ENCODE data around the gene SREBF2.

Gene SREBF2

DNA sequence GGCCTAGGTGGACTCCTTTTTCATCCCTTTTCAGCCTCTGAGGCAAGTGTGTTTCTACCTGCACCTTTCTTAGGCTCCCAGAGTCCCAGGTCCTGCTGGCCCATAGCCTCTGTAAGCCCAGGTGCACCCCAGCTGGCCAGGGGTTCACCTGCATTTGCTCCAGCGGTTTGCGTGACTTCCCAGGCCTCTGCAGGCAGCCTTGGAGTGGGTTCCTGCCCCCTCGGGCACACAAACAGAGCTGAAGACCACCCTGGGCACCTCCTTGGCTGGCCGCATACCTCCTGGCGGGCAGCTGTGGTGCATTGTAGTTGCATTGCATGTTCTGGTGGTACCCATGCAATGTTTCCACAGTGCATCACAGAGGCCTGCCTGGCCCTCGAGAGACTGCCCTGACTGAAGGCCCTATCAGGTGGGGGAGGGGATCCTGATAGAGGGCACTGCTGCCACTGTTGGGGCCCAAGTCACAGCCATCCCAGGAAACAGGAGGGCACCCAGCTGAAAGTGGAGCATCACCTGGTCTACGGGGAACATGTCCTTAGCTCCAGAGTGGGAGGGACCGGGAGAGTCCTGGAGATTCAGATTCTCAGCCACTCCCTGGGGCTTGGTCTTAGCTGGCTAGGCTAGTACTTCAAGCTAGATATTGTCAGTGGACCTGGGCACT, 67.9 kb downstream of the SREBF2 start:
- H3K27ac ChIP-seq (ENCODE audit: low read depth, low read length, severe bottlenecking), result no peak overlapping the region
- WGBS, 2 experiments (ENCODE audit: insufficient coverage in 2 of 2), result 94 to 98% methylated on average over 7 to 8 of the region's 8 CpGs
- no peak overlapping the region for H3K4me3 ChIP-seq (ENCODE audit: extremely low read depth, insufficient read depth, low read length, poor library complexity, severe bottlenecking)
- no peaks in the 10 kb centered on the region for H3K9me3 ChIP-seq (ENCODE audit: control insufficient read depth, low read length)
- H3K36me3 ChIP-seq (ENCODE audit: control insufficient read depth, insufficient read depth, low read length), result peaks cover 96% of the 10 kb centered on the region
- no peaks in the 10 kb centered on the region for H3K4me1 ChIP-seq (ENCODE audit: control insufficient read depth, insufficient read depth, low read length, poor library complexity, severe bottlenecking)

DNA sequence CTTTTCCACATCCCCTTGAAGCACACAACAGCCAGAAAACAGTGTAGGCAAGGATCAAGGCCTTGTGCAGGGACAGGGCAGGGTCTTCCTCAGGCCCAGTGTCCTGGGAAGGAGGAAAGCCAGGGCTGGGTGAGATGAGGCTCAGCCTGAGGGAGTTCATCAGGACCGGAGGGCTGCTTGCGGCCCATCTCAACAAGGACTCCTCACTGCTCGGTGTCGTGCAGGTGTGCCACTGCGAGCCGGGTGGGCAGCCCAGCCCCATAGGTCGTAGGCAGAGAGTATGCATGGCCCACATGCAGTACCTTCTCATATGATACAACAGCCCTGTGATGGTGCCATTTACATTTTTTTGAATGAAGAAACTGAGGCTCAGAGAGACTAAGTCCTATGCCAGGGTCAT, 69.1 kb downstream of the SREBF2 start:
- peaks cover 96% of the 10 kb centered on the region for H3K36me3 ChIP-seq (ENCODE audit: control insufficient read depth, insufficient read depth, low read length)
- WGBS, 2 experiments (ENCODE audit: insufficient coverage in 2 of 2), result 95 to 100% methylated on average over 6 of the region's 7 CpGs
- no peaks in the 10 kb centered on the region for H3K4me1 ChIP-seq (ENCODE audit: control insufficient read depth, insufficient read depth, low read length, poor library complexity, severe bottlenecking)
- no peaks in the 10 kb centered on the region for H3K9me3 ChIP-seq (ENCODE audit: control insufficient read depth, low read length)
- H3K4me3 ChIP-seq (ENCODE audit: extremely low read depth, insufficient read depth, low read length, poor library complexity, severe bottlenecking), result no peak overlapping the region
- H3K27ac ChIP-seq (ENCODE audit: low read depth, low read length, severe bottlenecking), result no peak overlapping the region

DNA sequence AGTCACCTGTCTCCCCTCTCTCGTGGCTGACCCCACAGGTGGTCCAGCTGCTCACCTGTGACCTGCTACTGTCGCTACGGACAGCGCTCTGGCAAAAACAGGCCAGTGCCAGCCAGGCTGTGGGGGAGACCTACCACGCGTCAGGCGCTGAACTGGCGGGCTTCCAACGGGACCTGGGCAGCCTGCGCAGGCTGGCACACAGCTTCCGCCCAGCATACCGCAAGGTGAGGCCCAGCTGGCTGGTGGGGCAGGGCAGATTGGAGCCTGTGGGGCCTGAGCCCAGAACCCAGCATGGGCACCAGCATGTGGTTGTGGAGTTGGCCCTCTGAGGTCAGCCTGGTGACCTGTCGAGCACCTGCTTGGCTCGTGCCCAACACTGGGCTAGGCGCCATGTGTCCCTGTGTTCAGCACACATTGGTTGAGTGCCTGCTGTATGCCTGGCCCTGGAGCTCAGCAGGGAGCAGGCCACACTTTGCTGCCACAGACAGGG, 70.1 kb downstream of the SREBF2 start:
- Histone ChIP-seq H3K36me3 (ENCODE audit: control insufficient read depth, insufficient read depth, low read length) (peaks cover 90% of the 10 kb centered on the region), H3K27ac (ENCODE audit: low read depth, low read length, severe bottlenecking) (no peak overlapping the region), H3K4me1 (ENCODE audit: control insufficient read depth, insufficient read depth, low read length, poor library complexity, severe bottlenecking) (peaks cover 9% of the 10 kb centered on the region), H3K4me3 (ENCODE audit: extremely low read depth, insufficient read depth, low read length, poor library complexity, severe bottlenecking) (no peak overlapping the region), H3K9me3 (ENCODE audit: control insufficient read depth, low read length) (no peaks in the 10 kb centered on the region)
- WGBS, 2 experiments (ENCODE audit: insufficient coverage in 2 of 2), result 94 to 98% methylated on average over 15 of the region's 15 CpGs

DNA sequence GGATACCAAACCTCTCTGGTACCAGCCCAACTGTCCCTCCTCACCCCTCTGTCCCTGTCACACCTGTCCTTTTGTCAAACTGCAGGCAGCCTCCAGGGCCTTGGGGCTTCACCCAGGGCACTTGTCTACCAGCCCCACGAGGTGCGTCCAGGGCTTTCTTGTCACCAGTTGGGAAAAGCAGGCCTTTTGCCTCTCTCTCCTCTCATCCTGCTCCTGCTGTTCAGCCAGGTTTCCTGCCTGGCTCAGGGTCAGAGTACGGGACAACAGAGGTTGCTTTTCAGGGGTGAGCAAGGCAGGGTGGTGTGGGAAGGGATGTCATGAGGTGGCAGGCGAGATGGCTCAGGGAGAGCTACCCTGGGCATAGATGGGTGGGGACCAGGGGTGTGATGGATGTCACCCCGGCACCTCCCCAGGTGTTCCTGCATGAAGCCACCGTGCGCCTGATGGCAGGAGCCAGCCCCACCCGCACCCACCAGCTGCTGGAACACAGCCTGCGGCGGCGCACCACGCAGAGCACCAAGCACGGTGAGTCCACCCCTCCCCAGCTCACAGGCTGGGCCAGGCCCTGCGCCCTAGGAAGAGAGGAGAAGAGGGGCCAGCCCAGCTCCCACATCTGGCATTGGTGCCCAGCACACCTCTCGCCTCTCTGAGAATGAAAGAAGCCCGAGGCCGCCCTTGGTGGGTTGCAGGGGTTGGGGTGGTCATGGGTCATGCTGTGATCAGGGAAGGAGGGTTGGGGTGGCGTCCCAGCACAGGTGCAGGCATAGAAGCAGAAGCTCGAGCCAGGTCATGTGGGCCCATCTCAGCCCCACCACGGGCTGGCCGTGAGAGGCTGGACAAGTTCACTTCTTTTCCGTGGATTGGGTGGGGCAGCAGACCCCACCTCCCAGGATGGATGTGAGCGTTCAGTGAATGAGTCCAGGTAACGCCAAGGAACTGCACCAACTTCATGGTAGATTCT, 71.8 kb downstream of the SREBF2 start:
- peaks cover 72% of the 10 kb centered on the region for H3K36me3 ChIP-seq (ENCODE audit: control insufficient read depth, insufficient read depth, low read length)
- no peak overlapping the region for H3K4me3 ChIP-seq (ENCODE audit: extremely low read depth, insufficient read depth, low read length, poor library complexity, severe bottlenecking)
- H3K27ac ChIP-seq (ENCODE audit: low read depth, low read length, severe bottlenecking), result no peak overlapping the region
- no peaks in the 10 kb centered on the region for H3K9me3 ChIP-seq (ENCODE audit: control insufficient read depth, low read length)
- 95 to 97% methylated on average over 21 to 24 of the region's 24 CpGs for WGBS, 2 experiments (ENCODE audit: insufficient coverage in 2 of 2)
- H3K4me1 ChIP-seq (ENCODE audit: control insufficient read depth, insufficient read depth, low read length, poor library complexity, severe bottlenecking), result peaks cover 11% of the 10 kb centered on the region

DNA sequence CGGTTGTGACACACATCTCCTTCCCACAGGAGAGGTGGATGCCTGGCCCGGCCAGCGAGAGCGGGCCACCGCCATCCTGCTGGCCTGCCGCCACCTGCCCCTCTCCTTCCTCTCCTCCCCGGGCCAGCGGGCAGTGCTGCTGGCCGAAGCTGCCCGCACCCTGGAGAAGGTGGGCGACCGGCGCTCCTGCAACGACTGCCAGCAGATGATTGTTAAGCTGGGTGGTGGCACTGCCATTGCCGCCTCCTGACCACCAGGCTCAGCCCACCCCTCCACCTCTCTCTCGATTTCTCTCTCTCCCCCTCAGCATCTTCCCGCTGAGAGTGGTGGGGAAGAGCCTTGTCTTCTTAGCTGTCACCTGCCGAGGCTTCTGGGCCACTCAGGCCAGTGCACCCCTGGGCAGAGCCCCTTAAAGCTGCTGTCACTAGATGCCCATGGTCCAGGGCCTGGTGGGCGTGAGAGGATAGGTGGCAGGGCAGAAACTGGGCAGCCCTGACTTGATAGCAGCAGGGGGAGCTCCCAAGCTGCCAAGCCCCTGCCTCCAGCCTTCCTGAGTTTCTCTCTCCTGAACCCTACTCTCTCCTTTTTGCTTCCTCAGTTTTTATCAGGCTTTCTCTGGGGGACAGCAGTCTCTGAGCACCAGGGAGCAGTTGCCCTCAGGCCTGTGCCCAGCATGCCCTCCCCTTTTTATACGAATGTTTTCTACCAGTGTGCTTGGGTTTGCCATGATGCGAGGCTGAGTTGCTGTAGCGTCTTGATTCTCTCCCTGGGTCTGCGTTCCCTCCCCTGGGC, 72.7 kb downstream of the SREBF2 start:
- no peaks in the 10 kb centered on the region for H3K9me3 ChIP-seq (ENCODE audit: control insufficient read depth, low read length)
- peaks cover 64% of the 10 kb centered on the region for H3K36me3 ChIP-seq (ENCODE audit: control insufficient read depth, insufficient read depth, low read length)
- H3K4me3 ChIP-seq (ENCODE audit: extremely low read depth, insufficient read depth, low read length, poor library complexity, severe bottlenecking), result no peak overlapping the region
- H3K27ac ChIP-seq (ENCODE audit: low read depth, low read length, severe bottlenecking), result no peak overlapping the region
- WGBS, 2 experiments (ENCODE audit: insufficient coverage in 2 of 2), result 95 to 96% methylated on average over 7 to 17 of the region's 23 CpGs
- H3K4me1 ChIP-seq (ENCODE audit: control insufficient read depth, insufficient read depth, low read length, poor library complexity, severe bottlenecking), result peaks cover 12% of the 10 kb centered on the region

DNA sequence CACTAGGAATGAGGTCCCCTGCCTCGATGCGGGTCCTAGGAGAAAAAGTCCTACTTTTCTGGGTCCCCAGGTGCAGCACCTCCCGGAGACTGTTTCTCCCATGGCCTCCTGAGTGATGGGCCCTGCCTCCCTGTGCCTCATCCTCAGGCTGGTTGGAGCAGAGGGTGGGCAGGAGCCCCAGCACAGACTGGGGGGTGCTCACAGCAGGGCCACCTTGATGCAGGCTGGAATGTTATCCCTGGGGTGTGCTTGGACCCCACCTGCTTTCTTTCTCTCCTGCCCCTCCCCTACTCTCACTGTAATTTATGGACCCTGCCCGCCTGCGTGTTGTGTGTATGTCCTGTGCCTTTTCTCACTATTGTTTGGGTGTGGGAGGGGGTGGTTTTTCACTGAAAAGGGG, 73.9 kb downstream of the SREBF2 start:
- Histone ChIP-seq H3K9me3 (ENCODE audit: control insufficient read depth, low read length) (no peaks in the 10 kb centered on the region), H3K4me3 (ENCODE audit: extremely low read depth, insufficient read depth, low read length, poor library complexity, severe bottlenecking) (no peak overlapping the region), H3K4me1 (ENCODE audit: control insufficient read depth, insufficient read depth, low read length, poor library complexity, severe bottlenecking) (peaks cover 15% of the 10 kb centered on the region), H3K27ac (ENCODE audit: low read depth, low read length, severe bottlenecking) (no peak overlapping the region), H3K36me3 (ENCODE audit: control insufficient read depth, insufficient read depth, low read length) (peaks cover 53% of the 10 kb centered on the region)
- 96 to 100% methylated on average over 3 of the region's 5 CpGs for WGBS, 2 experiments (ENCODE audit: insufficient coverage in 2 of 2)

DNA sequence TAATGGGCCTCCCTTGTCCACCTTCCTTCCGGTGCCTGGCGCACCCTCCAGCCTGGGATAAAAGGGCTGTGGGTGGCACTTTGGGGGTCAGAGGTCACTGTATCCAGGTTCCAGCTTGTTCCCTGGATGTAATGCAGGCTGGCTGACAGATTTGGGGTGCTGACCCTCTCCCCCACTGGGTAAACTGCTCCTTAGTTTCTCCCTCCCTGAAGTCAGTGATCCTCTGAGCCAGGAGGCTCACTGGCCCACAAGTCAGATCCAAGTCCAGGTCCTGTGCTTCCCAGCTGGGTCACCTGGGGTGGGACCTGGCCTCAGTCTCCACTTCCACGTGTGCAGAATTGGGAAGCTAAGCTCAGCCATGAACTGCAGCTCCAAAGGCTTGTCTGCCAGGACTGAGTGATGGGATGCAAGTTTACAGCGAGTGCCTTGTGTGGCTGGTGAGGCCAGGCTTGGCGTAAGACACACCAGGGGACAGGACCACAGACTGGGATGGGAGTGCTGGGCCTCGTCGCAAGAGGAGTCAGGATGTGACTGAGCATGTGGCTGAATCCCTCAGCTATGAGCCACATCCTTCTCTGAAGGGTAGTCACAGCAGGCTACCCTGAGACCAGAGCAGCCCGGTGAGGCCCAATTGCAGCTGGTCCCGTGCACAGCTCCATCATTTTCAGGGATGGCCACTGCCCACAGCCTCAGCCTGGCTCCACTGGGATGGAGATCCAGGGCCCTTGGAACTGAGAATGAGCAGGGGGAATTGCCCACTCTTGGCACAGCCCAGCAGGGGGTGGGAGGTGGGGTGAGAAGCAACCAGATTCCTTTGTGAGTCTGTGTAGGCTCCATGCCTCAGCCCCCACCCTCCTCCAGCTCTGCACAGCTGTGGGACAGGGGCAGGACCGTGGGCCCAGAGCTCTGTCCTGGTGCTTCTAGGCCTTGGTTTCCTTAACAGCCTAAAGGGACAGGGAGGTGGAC, 74.8 kb downstream of the SREBF2 start:
- Histone ChIP-seq H3K36me3 (ENCODE audit: control insufficient read depth, insufficient read depth, low read length) (peaks cover 44% of the 10 kb centered on the region), H3K4me3 (ENCODE audit: extremely low read depth, insufficient read depth, low read length, poor library complexity, severe bottlenecking) (no peak overlapping the region), H3K4me1 (ENCODE audit: control insufficient read depth, insufficient read depth, low read length, poor library complexity, severe bottlenecking) (peaks cover 15% of the 10 kb centered on the region), H3K27ac (ENCODE audit: low read depth, low read length, severe bottlenecking) (no peak overlapping the region), H3K9me3 (ENCODE audit: control insufficient read depth, low read length) (no peaks in the 10 kb centered on the region)
- 84 to 86% methylated on average over 10 of the region's 10 CpGs for WGBS, 2 experiments (ENCODE audit: insufficient coverage in 2 of 2)

DNA sequence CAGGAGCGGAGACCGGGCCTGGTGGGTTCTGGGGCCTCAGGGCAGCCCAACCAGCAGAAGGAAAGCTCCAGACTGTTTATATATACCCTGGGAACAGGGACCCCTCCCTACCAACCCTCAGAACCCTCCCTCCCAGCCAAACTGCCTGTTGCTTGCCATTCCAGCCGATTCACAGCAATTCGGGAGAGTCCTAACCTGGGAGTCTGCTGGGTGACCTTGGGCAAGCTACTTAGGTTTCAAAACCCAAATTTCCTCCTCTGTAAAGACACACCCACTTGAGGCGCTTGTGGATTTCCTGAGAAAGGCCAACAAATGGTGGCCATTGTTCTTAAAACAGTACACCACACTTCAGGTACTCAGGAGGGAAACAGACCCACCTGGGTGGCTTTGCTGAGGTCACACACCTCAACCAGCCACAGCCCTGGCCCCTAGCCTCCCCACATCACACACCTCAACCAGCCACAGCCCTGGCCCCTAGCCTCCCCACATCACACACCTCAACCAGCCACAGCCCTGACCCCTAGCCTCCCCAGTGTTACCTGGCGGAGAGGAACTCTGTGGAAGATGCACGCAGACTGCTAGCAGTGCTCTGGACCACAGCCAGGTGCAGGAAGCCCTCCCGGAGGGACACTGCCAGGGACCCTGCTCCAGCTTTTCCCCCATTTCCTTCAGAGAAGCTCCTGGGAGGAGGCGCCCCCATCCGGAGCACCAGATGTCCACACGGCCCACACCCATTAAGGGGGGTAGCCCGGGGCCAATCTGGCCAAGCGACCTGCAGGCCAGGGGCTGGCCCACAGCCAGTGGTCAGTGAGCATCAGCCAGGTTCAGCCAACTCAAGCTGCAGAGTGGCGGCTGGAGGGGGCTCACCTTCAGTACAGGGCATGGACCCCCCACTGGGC, 75.8 kb downstream of the SREBF2 start:
- H3K27ac ChIP-seq (ENCODE audit: low read depth, low read length, severe bottlenecking), result no peak overlapping the region
- H3K4me1 ChIP-seq (ENCODE audit: control insufficient read depth, insufficient read depth, low read length, poor library complexity, severe bottlenecking), result peaks cover 15% of the 10 kb centered on the region
- 85 to 88% methylated on average over 12 of the region's 14 CpGs for WGBS, 2 experiments (ENCODE audit: insufficient coverage in 2 of 2)
- no peak overlapping the region for H3K4me3 ChIP-seq (ENCODE audit: extremely low read depth, insufficient read depth, low read length, poor library complexity, severe bottlenecking)
- no peaks in the 10 kb centered on the region for H3K9me3 ChIP-seq (ENCODE audit: control insufficient read depth, low read length)
- H3K36me3 ChIP-seq (ENCODE audit: control insufficient read depth, insufficient read depth, low read length), result peaks cover 35% of the 10 kb centered on the region

DNA sequence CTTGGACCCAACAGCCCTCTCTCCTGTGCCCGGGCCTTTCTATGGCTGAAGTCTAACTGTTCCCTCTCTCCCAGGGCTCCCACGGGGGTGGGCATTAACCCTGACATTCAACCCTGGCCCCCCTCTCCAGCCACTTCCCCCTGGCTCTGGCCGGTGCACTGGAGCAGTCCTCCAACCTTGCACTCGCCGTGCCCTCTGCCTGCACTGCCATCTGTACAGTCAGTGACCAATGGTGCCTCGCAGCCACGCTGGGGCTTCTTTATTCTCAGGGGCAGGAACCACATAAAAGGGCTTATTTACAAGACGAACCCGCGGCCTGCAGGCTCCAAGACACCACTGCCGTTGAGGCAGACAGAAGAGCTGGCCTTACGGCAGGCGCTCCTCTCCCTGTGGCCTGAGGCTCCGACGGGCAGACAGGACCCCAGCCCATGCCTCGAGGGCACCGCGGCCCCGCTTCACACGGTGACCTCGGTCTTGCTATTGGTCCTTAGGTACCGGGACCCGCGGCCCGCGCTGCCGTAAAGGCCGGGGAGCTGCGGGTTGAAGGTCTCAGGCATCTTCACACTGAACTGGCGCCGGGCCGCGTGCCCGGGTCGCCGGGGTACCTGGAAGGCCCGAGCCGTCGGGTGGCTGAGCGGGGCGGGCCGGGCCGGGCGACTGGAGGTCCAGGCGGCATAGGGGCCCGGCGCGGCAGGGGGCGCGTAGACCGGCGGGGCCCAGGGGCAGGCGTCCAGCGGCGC, 76.6 kb downstream of the SREBF2 start:
- Histone ChIP-seq H3K27ac (ENCODE audit: low read depth, low read length, severe bottlenecking) (no peak overlapping the region), H3K9me3 (ENCODE audit: control insufficient read depth, low read length) (no peaks in the 10 kb centered on the region), H3K36me3 (ENCODE audit: control insufficient read depth, insufficient read depth, low read length) (peaks cover 27% of the 10 kb centered on the region), H3K4me3 (ENCODE audit: extremely low read depth, insufficient read depth, low read length, poor library complexity, severe bottlenecking) (peak overlapping the region; percentile 19), H3K4me1 (ENCODE audit: control insufficient read depth, insufficient read depth, low read length, poor library complexity, severe bottlenecking) (peaks cover 15% of the 10 kb centered on the region)
- 29 to 31% methylated on average over 36 to 55 of the region's 55 CpGs for WGBS, 2 experiments (ENCODE audit: insufficient coverage in 2 of 2)

Measured in mesodermal cell (in vitro differentiated cells).